Right lobe of liver (tissue), 6 donors: ENCODE data around the gene SCN7A. TPM values are rescaled to one million over a fixed set of nuclear protein-coding genes. Genes with fewer than 3 reads are reported as not detected.
A peak's percentile ranks its signal among the peaks of the same experiment; 100 is the strongest.

ENCODE experiments used
- ATAC-seq, 4 donors: fragments of 200-7000 bp; cut with Tn5 transposase; one replicate each; pipeline ENCODE4 v1.9.1; 2020; ENCODE audit warnings: mild to moderate bottlenecking in 4 of 4, moderate library complexity in 4 of 4
- DNase-seq, 3 donors: peaks; one replicate each; pipeline ENCODE4 v3.0.0-alpha.2; 2020
- H3K27ac ChIP-seq, 3 donors: fragments of 200-600 bp; one replicate each; pipeline ENCODE4 v1.8.0; 2022
- H3K27me3 ChIP-seq, 2 donors: fragments of 200-600 bp; one replicate each; pipeline ENCODE4 v1.8.0; 2022
- H3K36me3 ChIP-seq, 4 donors: fragments of 200-600 bp; sonication (generic) in 1 of 4; one replicate each; pipeline versions ENCODE4 v1.5.1 to v1.8.0; 2017 to 2022; ENCODE audit warnings: control low read depth in 1 of 4
- H3K4me1 ChIP-seq, 4 donors: fragments of 200-600 bp; sonication (generic) in 1 of 4; one replicate each; pipeline versions ENCODE4 v1.5.1 to v1.8.0; 2017 to 2022; ENCODE audit warnings: control low read depth in 1 of 4
- H3K4me3 ChIP-seq, 3 donors: fragments of 200-600 bp; one replicate each; pipeline ENCODE4 v1.8.0; 2022
- H3K9me3 ChIP-seq, 4 donors: fragments of 200-600 bp; sonication (generic) in 1 of 4; one replicate each; pipeline versions ENCODE4 v1.5.1 to v1.8.0; 2017 to 2022; ENCODE audit warnings: control low read depth in 1 of 4
- POLR2A ChIP-seq: fragments of 450-650 bp; IDR thresholded peaks from one replicate; pipeline ENCODE4 v1.6.1; 2017; ENCODE audit warnings: antibody characterized with exemption, mild to moderate bottlenecking
- WGBS: methylation state at CpG from one replicate; pipeline ENCODE4 v1.1.6; 2018; ENCODE audit warnings: low coverage, low lambda C conversion rate; ENCODE audit not compliant: insufficient coverage; ENCODE audit errors: missing lambda C conversion rate; 5-methylcytosine and 5-hydroxymethylcytosine counted together
- intact Hi-C, 2 donors: fragments of 100-400 bp; cut with DNase I; formaldehyde crosslinking; loops; one replicate each; pipeline versions ENCODE4 v1.11.2 to v1.14.1; 2022
- total RNA-seq, 6 experiments: library from RNA; depleted of rRNA in 2 of 6; stranded (reverse); fragments of >200 nt in 2 of 6; fragmentation: NEBNext Ultra II Directional in 3 of 6; extraction: Animal tissue kit (Norgen Biotek cat#: 25700) in 3 of 6; gene quantifications; one replicate each; pipeline versions ENCODE4 v1.1.0 to v1.2.4, GENCODE V29; 2016 to 2023
- TF ChIP-seq, protein P1 (sequence below), 4 donors: fragments of 200-600 bp in 3 of 4; fragments of 450-650 bp in 1 of 4; IDR thresholded peaks; one replicate each; pipeline versions ENCODE4 v1.5.1 to v1.8.0; 2016 to 2022; ENCODE audit warnings: antibody characterized with exemption in 4 of 4, mild to moderate bottlenecking in 2 of 4
- donor health status: DM: no; HTN: yes; CAD: no.
- donor health status: DM: no; HTN: no; CAD: no.
- donor health status: DM: no; HTN: no; CAD: no.
- donor health status: DM: no; HTN: yes; CAD: no.
- donor health status: DM: no; HTN: yes; CAD: no.

The SCN7A gene
- total RNA-seq, 6 experiments from 2014 or later: 0.27 to 4.2 (median 1.2) TPM

DNA sequence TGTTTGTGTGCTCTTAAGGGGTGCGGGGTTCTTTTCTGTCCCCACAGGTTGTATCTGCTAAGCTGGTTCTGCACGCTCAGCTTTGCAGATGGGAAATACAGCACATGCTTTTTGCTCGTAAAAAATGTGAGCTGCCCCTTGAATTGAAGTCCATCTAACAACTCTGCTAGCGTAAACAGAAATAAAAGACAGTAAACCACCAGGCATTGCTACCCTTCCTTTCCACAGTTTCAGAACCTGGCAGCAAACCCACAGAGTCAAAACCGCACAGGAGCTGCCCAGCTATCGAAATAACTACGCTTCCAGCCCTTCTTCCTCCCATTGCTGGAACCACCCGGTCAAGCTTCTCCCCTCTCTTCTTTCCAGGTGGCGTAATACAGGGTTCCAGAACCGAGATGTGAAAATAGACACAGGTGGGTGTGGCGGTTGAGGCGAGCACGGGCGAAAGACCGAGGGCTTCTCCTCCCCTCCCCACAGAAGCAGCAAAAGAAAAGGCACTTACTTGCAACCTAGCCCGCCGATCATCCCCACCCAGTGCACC lies 118.8 kb downstream of the SCN7A start:
- Histone ChIP-seq H3K4me1 (peaks cover 0 to 31% (median 0%) of the 10 kb centered on the region in 4 donors), H3K27ac (peak overlapping the region in 2 of 3 donors; percentile 37 to 50), H3K36me3 (no peaks in the 10 kb centered on the region), H3K9me3 (no peaks in the 10 kb centered on the region), H3K4me3 (peak overlapping the region; percentile 44 to 76 (median 73)), H3K27me3 (no peaks in the 10 kb centered on the region)
- TF ChIP-seq, protein P1, sequence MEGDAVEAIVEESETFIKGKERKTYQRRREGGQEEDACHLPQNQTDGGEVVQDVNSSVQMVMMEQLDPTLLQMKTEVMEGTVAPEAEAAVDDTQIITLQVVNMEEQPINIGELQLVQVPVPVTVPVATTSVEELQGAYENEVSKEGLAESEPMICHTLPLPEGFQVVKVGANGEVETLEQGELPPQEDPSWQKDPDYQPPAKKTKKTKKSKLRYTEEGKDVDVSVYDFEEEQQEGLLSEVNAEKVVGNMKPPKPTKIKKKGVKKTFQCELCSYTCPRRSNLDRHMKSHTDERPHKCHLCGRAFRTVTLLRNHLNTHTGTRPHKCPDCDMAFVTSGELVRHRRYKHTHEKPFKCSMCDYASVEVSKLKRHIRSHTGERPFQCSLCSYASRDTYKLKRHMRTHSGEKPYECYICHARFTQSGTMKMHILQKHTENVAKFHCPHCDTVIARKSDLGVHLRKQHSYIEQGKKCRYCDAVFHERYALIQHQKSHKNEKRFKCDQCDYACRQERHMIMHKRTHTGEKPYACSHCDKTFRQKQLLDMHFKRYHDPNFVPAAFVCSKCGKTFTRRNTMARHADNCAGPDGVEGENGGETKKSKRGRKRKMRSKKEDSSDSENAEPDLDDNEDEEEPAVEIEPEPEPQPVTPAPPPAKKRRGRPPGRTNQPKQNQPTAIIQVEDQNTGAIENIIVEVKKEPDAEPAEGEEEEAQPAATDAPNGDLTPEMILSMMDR (IDR thresholded peaks at IDR 0.05): no peak
- TF ChIP-seq POLR2A: no peak
- 0% methylated on average over 10 of the region's 17 CpGs for WGBS
- intact Hi-C loops: no loop called here
- peak; percentile 46 to 60 (median 56) for ATAC-seq
- peak in 1 of 3 donors; percentile 46 for DNase-seq

DNA sequence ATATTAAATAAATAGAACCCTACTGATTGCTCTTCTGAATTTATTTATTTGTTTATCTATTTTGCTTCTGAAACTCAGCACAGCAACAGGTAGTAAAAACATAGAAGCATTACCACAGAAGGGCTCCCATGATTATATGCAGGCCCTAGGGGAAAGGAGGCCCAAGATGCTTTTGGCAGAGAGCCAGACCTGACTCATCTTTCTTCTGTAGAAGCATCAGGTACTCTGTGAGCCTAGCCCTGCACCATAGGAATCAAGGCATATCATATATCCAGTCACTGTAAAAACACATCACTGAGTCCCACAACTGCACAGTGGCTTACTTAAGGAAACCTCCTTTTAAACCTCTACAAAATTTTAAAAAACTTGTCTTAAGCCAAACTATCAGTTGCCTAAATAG lies 120.1 kb downstream of the SCN7A start:
- no peaks in the 10 kb centered on the region for H3K36me3 ChIP-seq
- no peak overlapping the region for H3K4me3 ChIP-seq
- no peak for DNase-seq
- intact Hi-C loops: no loop called here
- H3K4me1 ChIP-seq: peaks cover 0 to 31% (median 0%) of the 10 kb centered on the region in 4 donors
- TF ChIP-seq, protein P1 (IDR thresholded peaks at IDR 0.05): no peak
- TF ChIP-seq POLR2A: no peak
- no peak for ATAC-seq
- H3K27me3 ChIP-seq: no peaks in the 10 kb centered on the region
- no peak overlapping the region for H3K27ac ChIP-seq
- H3K9me3 ChIP-seq: no peaks in the 10 kb centered on the region

DNA sequence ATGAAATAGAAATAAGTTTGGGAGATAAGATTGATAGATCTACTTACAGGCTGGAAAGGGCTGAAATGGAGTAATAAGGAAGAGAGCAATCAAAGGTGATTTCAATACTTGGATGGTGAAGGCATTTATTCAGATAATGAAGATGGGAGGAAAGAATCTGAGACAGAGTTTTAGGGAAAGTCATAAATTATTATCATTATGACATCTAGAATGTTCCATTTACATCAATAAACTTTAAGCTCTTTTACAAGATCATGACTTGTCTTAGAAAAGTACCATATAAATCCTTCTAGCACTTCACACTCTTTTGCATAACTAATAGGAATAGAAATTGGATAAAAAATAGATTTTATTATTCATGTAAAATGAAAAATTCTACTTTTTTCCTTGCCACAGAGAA lies 120.5 kb downstream of the SCN7A start:
- H3K4me1 ChIP-seq: peaks cover 0 to 31% (median 0%) of the 10 kb centered on the region in 4 donors
- H3K9me3 ChIP-seq: no peaks in the 10 kb centered on the region
- DNase-seq (no peak), ATAC-seq (no peak)
- no peak for TF ChIP-seq POLR2A
- TF ChIP-seq, protein P1 (IDR thresholded peaks at IDR 0.05): no peak
- intact Hi-C loops: no loop called here
- H3K36me3 ChIP-seq: no peaks in the 10 kb centered on the region
- H3K4me3 ChIP-seq: no peak overlapping the region
- no peaks in the 10 kb centered on the region for H3K27me3 ChIP-seq
- H3K27ac ChIP-seq: no peak overlapping the region

DNA sequence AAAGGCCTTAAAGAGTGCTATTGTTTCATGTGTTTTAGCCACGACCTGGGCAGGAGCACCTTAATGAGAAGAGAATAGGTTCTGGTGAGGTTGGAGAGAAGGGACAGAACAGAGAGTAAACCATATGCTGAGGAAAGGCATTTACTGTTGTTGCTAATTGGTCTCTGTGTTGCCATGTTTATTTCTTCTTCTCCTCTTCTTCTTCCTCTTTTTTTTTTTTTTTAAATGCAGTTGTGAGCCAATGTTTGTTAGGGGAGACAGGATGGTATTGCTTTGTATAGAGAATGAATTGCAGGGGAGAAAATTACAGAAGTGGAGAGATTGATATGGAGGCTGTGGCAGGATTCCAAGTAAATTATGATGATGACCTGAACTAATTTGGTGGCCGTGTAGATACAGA lies 120.9 kb downstream of the SCN7A start:
- H3K27ac ChIP-seq: no peak overlapping the region
- no peaks in the 10 kb centered on the region for H3K36me3 ChIP-seq
- peaks cover 0 to 31% (median 0%) of the 10 kb centered on the region in 4 donors for H3K4me1 ChIP-seq
- no peaks in the 10 kb centered on the region for H3K27me3 ChIP-seq
- WGBS: 34% methylated on average over 2 of the region's 2 CpGs
- intact Hi-C loops: no loop called here
- no peak overlapping the region for H3K4me3 ChIP-seq
- ATAC-seq: no peak
- H3K9me3 ChIP-seq: no peaks in the 10 kb centered on the region
- TF ChIP-seq, protein P1 (IDR thresholded peaks at IDR 0.05): no peak
- no peak for TF ChIP-seq POLR2A
- no peak for DNase-seq

DNA sequence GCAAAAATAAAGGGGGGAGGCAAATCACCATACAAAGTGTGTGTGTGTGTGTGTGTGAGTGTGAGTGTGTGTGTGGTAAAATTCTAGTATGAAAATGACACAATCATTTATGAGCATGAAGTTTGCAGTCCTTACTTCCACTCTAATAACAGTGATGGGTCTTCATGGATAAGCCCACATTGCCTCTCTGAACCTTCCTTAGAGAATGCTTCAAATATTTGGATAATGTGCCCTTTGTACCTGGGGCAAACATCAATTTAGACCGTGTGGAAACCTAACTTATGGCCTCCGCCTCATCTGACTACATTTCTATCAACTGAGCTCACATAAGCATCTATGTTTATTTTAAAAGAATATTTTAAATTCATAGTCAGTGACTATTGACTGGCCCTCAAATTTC lies 122.0 kb downstream of the SCN7A start:
- Histone ChIP-seq H3K27ac (no peak overlapping the region), H3K4me3 (no peak overlapping the region), H3K4me1 (peaks cover 0 to 31% (median 0%) of the 10 kb centered on the region in 4 donors), H3K9me3 (no peaks in the 10 kb centered on the region), H3K36me3 (no peaks in the 10 kb centered on the region), H3K27me3 (no peaks in the 10 kb centered on the region)
- ATAC-seq: peak in 3 of 4 donors; percentile 25 to 38 (median 38)
- 38% methylated on average over 2 of the region's 2 CpGs for WGBS
- intact Hi-C loops: no loop called here
- TF ChIP-seq, protein P1 (IDR thresholded peaks at IDR 0.05): no peak
- TF ChIP-seq POLR2A: no peak
- no peak for DNase-seq
